Neuronal stem cell (in vitro differentiated cells): Measurements from ENCODE around the gene PLCXD1.

ENCODE experiments used
- DNase-seq: peaks from one replicate; pipeline ENCODE4 v3.0.0-alpha.2; 2013; ENCODE audit warnings: low spot score
- H2AFZ ChIP-seq: one replicate; pipeline ENCODE4 v1.6.1; 2013; ENCODE audit warnings: mild to moderate bottlenecking, low read length, inconsistent platforms
- H2AK5ac ChIP-seq: 2 replicates; pipeline ENCODE4 v1.6.1; 2013; ENCODE audit warnings: low read depth, mild to moderate bottlenecking, inconsistent platforms, low read length, moderate library complexity, mixed read lengths
- H2BK120ac ChIP-seq: 2 replicates; pipeline ENCODE4 v1.6.1; 2013; ENCODE audit warnings: low read depth, mild to moderate bottlenecking, inconsistent platforms, low read length, moderate library complexity, mixed read lengths
- H2BK12ac ChIP-seq: one replicate; pipeline ENCODE4 v1.6.1; 2013; ENCODE audit warnings: low read length, inconsistent platforms
- H2BK15ac ChIP-seq: 2 replicates; pipeline ENCODE4 v1.6.1; 2013; ENCODE audit warnings: mild to moderate bottlenecking, low read length, inconsistent platforms, mixed read lengths
- H2BK5ac ChIP-seq: one replicate; pipeline ENCODE4 v1.6.1; 2013; ENCODE audit warnings: inconsistent platforms, mild to moderate bottlenecking, low read length, moderate library complexity
- H3K14ac ChIP-seq: one replicate; pipeline ENCODE4 v1.6.1; 2013; ENCODE audit warnings: low read length, inconsistent platforms
- H3K18ac ChIP-seq: 2 replicates; pipeline ENCODE4 v1.6.1; 2013; ENCODE audit warnings: low read length, inconsistent platforms
- H3K23ac ChIP-seq: 2 replicates; pipeline ENCODE4 v1.6.1; 2013; ENCODE audit warnings: low read depth, mild to moderate bottlenecking, mixed read lengths, low read length, inconsistent platforms; ENCODE audit not compliant: poor library complexity
- H3K27ac ChIP-seq: replicated peaks from 3 replicates; pipeline ENCODE4 v1.5.1; 2013; ENCODE audit warnings: low read length, inconsistent platforms
- H3K27me3 ChIP-seq, 3 experiments: 2 replicates each; pipeline ENCODE4 v1.6.1; 2013; ENCODE audit warnings: low read length in 3 of 3, mild to moderate bottlenecking in 2 of 3, inconsistent platforms in 1 of 3, low read depth in 1 of 3, mixed read lengths in 1 of 3, moderate library complexity in 1 of 3; ENCODE audit not compliant: control insufficient read depth in 3 of 3, insufficient read depth in 3 of 3
- H3K36me3 ChIP-seq, 2 donors: replicated peaks in 1 of 2; 2 replicates each; pipeline ENCODE4 v1.6.1; 2013; ENCODE audit warnings: low read length in 2 of 2; ENCODE audit not compliant: control insufficient read depth in 2 of 2, insufficient read depth in 2 of 2
- H3K4ac ChIP-seq: 2 replicates; pipeline ENCODE4 v1.6.1; 2013; ENCODE audit warnings: inconsistent platforms, mild to moderate bottlenecking, low read length, moderate library complexity
- H3K4me1 ChIP-seq, 2 donors: 1 replicate in 1 of 2; 2 replicates in 1 of 2; pipeline ENCODE4 v1.6.1; 2013; ENCODE audit warnings: low read length in 2 of 2, low read depth in 1 of 2; ENCODE audit not compliant: control insufficient read depth in 2 of 2, insufficient read depth in 1 of 2
- H3K4me2 ChIP-seq: one replicate; pipeline ENCODE4 v1.6.1; 2013; ENCODE audit warnings: mild to moderate bottlenecking, low read length, inconsistent platforms; ENCODE audit not compliant: insufficient read depth, poor library complexity, severe bottlenecking
- H3K4me3 ChIP-seq, 2 donors: 2 replicates each; pipeline ENCODE4 v1.5.1; 2013; ENCODE audit warnings: low read length in 2 of 2, mild to moderate bottlenecking in 2 of 2, inconsistent platforms in 1 of 2, moderate library complexity in 1 of 2
- H3K79me1 ChIP-seq: one replicate; pipeline ENCODE4 v1.6.1; 2013; ENCODE audit warnings: low read depth, mild to moderate bottlenecking, inconsistent platforms, low read length, moderate library complexity
- H3K9ac ChIP-seq: one replicate; pipeline ENCODE4 v1.6.1; 2013; ENCODE audit warnings: mild to moderate bottlenecking, low read depth, low read length, inconsistent platforms; ENCODE audit not compliant: poor library complexity
- H3K9me3 ChIP-seq, 2 donors: replicated peaks in 1 of 2; 2 replicates each; pipeline versions ENCODE3 to v1.6.1; 2013; ENCODE audit warnings: low read length in 2 of 2, mild to moderate bottlenecking in 2 of 2, inconsistent platforms in 1 of 2, low read depth in 1 of 2, mixed read lengths in 1 of 2, moderate library complexity in 1 of 2; ENCODE audit not compliant: control insufficient read depth in 2 of 2, insufficient read depth in 1 of 2
- H4K8ac ChIP-seq: one replicate; pipeline ENCODE4 v1.6.1; 2013; ENCODE audit warnings: low read depth, mild to moderate bottlenecking, inconsistent platforms, low read length, moderate library complexity
- H4K91ac ChIP-seq: one replicate; pipeline ENCODE4 v1.6.1; 2013; ENCODE audit warnings: low read length, low read depth, mild to moderate bottlenecking, inconsistent platforms; ENCODE audit not compliant: poor library complexity
- WGBS, 2 donors: extraction: QIAGEN DNeasy Blood & Tissue Kit; methylation state at CpG; one replicate each; pipeline ENCODE4 v1.1.7; 2013; ENCODE audit warnings: missing lambda C conversion rate in 2 of 2, mixed read lengths in 1 of 2; ENCODE audit not compliant: insufficient read length in 2 of 2, insufficient replicate concordance in 1 of 2; ENCODE audit errors: extremely low coverage in 2 of 2; 5-methylcytosine and 5-hydroxymethylcytosine counted together

PLCXD1 gene

GRCh38 chrX:348461-349117 lies 67.4 kb downstream of the PLCXD1 start:
- Histone ChIP-seq H3K18ac (no peak overlapping the region), H4K8ac (no peak overlapping the region), H2AK5ac (no peak overlapping the region), H3K27me3 (no peaks in the 10 kb centered on the region), H3K14ac (no peak overlapping the region), H2AFZ (no peak overlapping the region), H2BK120ac (no peak overlapping the region), H3K4me2 (no peak overlapping the region), H3K27ac (no peak overlapping the region), H2BK15ac (no peak overlapping the region), H3K4me3 (no peak overlapping the region), H3K79me1 (peaks cover 14% of the 10 kb centered on the region), H2BK12ac (no peak overlapping the region), H4K91ac (no peak overlapping the region), H3K4ac (no peak overlapping the region), H3K9ac (no peak overlapping the region), H3K23ac (no peak overlapping the region), H3K4me1 (peaks cover 0 to 5% of the 10 kb centered on the region in 2 donors), H3K9me3 (peaks cover 7 to 19% of the 10 kb centered on the region in 2 donors), H3K36me3 (peaks cover 16 to 57% of the 10 kb centered on the region in 2 donors), H2BK5ac (no peak overlapping the region)
- no CpG with 5 or more reads among the region's 11 CpGs for WGBS, 2 donors
- DNase-seq: no peak

GRCh38 chrX:349196-349595 lies 68.0 kb downstream of the PLCXD1 start:
- Histone ChIP-seq H3K79me1 (peaks cover 16% of the 10 kb centered on the region), H3K27ac (no peak overlapping the region), H3K14ac (no peak overlapping the region), H3K18ac (no peak overlapping the region), H3K36me3 (peaks cover 16 to 58% of the 10 kb centered on the region in 2 donors), H3K4me1 (peaks cover 0 to 5% of the 10 kb centered on the region in 2 donors), H3K9me3 (peaks cover 7 to 19% of the 10 kb centered on the region in 2 donors), H2BK5ac (no peak overlapping the region), H2BK15ac (no peak overlapping the region), H3K4ac (no peak overlapping the region), H3K23ac (no peak overlapping the region), H2BK120ac (no peak overlapping the region), H4K8ac (no peak overlapping the region), H3K4me2 (no peak overlapping the region), H3K27me3 (no peaks in the 10 kb centered on the region), H3K4me3 (no peak overlapping the region), H3K9ac (no peak overlapping the region), H2BK12ac (no peak overlapping the region), H2AFZ (no peak overlapping the region), H2AK5ac (no peak overlapping the region), H4K91ac (no peak overlapping the region)
- no peak for DNase-seq
- no CpG with 5 or more reads among the region's 18 CpGs for WGBS, 2 donors

GRCh38 chrX:349702-350101 lies 68.5 kb downstream of the PLCXD1 start:
- Histone ChIP-seq H3K4me2 (no peak overlapping the region), H4K8ac (no peak overlapping the region), H3K27me3 (no peaks in the 10 kb centered on the region), H2BK120ac (no peak overlapping the region), H2AK5ac (no peak overlapping the region), H3K14ac (no peak overlapping the region), H2AFZ (no peak overlapping the region), H3K9ac (no peak overlapping the region), H2BK15ac (no peak overlapping the region), H3K27ac (no peak overlapping the region), H3K4me3 (no peak overlapping the region), H3K4me1 (peaks cover 0 to 5% of the 10 kb centered on the region in 2 donors), H3K4ac (no peak overlapping the region), H3K9me3 (peaks cover 2 to 14% of the 10 kb centered on the region in 2 donors), H3K36me3 (peaks cover 12 to 56% of the 10 kb centered on the region in 2 donors), H4K91ac (no peak overlapping the region), H3K23ac (no peak overlapping the region), H2BK5ac (no peak overlapping the region), H2BK12ac (no peak overlapping the region), H3K79me1 (peaks cover 17% of the 10 kb centered on the region), H3K18ac (no peak overlapping the region)
- no CpG with 5 or more reads among the region's 10 CpGs for WGBS, 2 donors
- no peak for DNase-seq

GRCh38 chrX:350148-350533 lies 69.0 kb downstream of the PLCXD1 start:
- Histone ChIP-seq H3K79me1 (peaks cover 17% of the 10 kb centered on the region), H2BK15ac (no peak overlapping the region), H3K36me3 (peaks cover 12 to 56% of the 10 kb centered on the region in 2 donors), H3K4ac (no peak overlapping the region), H3K4me2 (no peak overlapping the region), H2BK12ac (no peak overlapping the region), H3K27ac (no peak overlapping the region), H3K14ac (no peak overlapping the region), H3K18ac (peak overlapping the region; percentile 57), H2BK5ac (peak overlapping the region; percentile 82), H3K23ac (peak overlapping the region; percentile 89), H2BK120ac (no peak overlapping the region), H3K4me1 (peaks cover 0 to 5% of the 10 kb centered on the region in 2 donors), H3K4me3 (no peak overlapping the region), H3K9me3 (peaks cover 1 to 10% of the 10 kb centered on the region in 2 donors), H4K91ac (no peak overlapping the region), H2AK5ac (no peak overlapping the region), H2AFZ (no peak overlapping the region), H3K9ac (no peak overlapping the region), H4K8ac (no peak overlapping the region), H3K27me3 (no peaks in the 10 kb centered on the region)
- DNase-seq: no peak
- no CpG with 5 or more reads among the region's 20 CpGs for whole genome bisulfite sequencing, 2 donors
